OCI-LY1 (cell line): ENCODE data around the gene GPR155.
"Not testable (repeated sequence)": the region's sequence is repeated elsewhere in the genome, so short reads cannot be mapped to it uniquely, and the experiment has no call there.

Source experiments
- CTCF ChIP-seq: fragments of 200-600 bp; sonication (generic), shearing (Covaris generic); IDR thresholded peaks from 2 replicates; pipeline ENCODE4 v1.5.1; 2017; ENCODE audit warnings: mild to moderate bottlenecking, antibody characterized with exemption, low read length, moderate library complexity, mixed read lengths
- EZH2 ChIP-seq: fragments of 200-600 bp; sonication (generic), shearing (Covaris generic); IDR thresholded peaks from 2 replicates; pipeline ENCODE4 v1.8.0; 2017; ENCODE audit warnings: borderline replicate concordance, mixed run types, mild to moderate bottlenecking, antibody characterized with exemption, low read length, moderate library complexity, mixed read lengths

DNA sequence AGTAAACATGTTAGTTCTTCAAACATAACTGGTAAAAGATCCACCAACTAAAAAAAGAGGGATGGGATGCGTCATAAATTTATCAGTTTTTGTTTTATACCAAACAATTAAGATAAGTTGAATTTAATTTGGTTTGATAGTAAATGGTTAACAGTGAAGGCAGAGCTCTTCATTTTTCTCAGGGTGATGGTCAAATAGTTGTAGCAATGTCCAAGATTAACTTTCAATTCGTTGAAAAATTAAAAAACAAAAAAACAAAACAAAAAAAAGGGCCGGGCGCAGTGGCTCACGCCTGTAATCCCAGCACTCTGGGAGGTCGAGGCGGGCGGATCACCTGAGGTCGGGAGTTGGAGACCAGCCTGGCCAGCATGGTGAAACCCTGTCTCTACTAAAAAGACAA, 1.8 kb downstream of the GPR155 start:
- not testable (repeated sequence) for TF ChIP-seq CTCF, EZH2
